SKM-1 treated with dmso at 0.1 percent for 144 hours (cell line): ENCODE measurements around the gene BOLA1.
A peak's percentile ranks its signal among the peaks of the same experiment; 100 is the strongest.
"Not testable (repeated sequence)": the region's sequence is repeated elsewhere in the genome, so short reads cannot be mapped to it uniquely, and the experiment has no call there.

Experiments used
- DNase-seq: peaks from one replicate; lab custom pipeline; 2025; ENCODE audit not compliant: unreplicated experiment; lab: John Stamatoyannopoulos, UW

The BOLA1 gene

DNA sequence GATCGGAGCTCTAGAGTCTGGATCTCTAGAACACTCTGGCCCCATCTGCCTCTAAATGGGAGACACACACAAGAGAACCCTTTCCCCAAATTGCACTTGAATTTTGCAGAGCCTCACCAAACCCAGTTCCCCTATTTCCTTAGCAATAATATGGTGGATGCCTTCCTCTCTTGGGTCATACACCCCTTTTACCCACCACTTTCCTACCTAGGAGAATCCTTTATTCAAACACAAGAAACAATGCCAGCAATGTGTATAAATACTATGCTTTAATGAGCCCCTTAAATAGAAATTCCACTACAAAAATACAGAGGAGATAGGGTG is 29.0 kb downstream of the BOLA1 start:
- DNase-seq = no peak

DNA sequence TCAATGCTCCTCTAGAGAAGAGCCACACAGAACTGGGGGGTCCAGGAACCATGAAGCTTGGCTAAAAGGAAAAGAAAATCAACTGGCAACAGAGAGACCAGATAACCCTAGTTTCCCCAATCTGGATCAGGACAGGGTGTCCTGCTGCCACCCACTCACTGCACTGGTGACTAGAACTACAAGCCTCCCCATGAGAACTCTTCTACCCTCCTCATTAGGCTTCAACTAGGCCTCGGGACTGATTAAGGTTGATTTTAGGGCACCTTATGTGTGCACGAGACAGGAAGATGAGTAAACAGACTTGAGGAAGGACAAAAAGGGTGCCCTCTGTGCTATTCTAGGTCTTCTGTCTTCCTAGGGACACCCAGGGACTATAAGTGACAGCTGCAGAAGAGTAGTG is 30.5 kb downstream of the BOLA1 start:
- no peak for DNase-seq

DNA sequence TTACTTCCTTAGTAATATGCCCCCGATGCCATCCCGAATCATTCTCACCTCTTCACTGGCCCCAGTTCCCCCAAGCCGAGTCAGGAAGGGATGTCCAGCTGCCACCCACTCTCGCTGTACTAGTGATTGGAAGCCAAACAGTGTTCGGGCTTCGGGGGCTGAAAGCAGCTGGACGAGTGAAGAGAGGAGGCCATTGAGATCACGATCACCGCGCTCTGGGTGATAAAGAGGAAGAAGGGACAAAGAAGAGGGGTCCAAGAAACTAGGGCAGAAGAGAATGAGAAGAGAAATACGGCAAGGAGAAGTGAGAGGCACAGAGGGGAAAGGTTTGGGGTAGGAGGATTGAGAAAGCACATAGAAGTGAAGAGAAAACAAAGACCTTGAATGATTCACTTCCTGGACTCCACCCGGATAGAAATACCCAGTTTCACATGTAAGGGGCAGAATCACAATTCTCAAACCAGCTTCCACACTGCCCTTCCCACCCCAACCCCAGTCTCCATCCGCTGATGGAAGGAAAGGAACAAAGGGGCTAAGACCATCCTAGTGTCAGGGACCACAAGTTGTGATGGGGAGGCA is 31.9 kb downstream of the BOLA1 start:
- DNase-seq = peak; percentile 21

DNA sequence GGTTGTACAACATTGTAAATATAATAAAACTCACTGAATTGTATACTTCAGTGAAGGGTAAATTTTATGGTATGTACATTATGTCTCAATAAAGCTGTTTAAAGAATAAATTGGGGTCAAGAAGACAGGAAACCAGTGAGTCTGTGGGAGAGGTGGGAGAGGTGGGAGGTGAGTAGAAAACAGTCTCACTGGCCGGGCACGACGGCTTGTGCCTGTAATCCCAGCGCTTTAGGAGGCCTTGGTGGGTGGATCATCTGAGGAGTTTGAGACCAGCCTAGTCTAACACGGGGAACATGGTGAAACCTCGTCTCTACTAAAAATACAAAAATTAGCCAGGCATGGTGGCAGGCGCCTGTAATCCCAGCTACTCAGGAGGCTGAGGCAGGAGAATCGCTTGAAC is 33.1 kb downstream of the BOLA1 start:
- DNase-seq = no peak

DNA sequence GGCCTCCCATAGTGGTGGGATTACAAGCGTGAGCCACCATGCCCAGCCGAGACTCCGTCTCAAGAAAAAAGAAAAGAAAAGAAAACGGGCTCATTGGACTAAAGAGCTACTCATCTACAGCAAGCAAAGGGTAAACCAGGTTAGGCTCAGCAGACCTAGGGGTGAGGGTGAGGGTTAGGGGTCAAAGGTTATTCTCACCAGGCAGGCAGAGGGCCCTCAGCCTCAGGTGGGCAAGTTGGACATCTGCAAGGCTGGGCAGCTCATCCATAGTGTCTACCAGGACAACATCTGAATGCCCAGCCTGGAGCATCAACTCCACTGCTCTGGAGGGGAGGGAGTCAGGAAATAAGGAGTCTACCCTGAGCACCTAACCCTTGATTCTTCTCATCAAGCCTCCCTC is 33.8 kb downstream of the BOLA1 start:
- no peak for DNase-seq

DNA sequence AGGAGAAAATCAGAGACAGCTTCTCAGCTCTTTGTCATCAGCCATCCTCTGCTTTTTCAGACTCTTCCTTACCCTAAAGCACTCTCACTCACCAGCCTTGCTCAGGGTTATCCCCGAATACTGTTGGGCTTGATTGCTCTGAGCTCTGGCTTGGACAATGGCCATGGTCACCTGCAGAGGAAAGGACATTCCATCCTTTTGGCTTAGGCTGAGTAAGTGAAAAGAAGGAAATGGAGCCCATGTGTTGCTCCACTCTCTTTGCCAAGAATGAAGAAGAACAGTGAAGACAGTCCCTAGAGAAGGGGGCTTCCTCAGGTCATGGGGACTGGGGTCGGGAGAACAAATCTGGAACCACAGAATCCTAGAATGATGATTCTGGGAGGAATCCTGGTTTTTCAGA is 35.0 kb downstream of the BOLA1 start:
- DNase-seq = no peak

DNA sequence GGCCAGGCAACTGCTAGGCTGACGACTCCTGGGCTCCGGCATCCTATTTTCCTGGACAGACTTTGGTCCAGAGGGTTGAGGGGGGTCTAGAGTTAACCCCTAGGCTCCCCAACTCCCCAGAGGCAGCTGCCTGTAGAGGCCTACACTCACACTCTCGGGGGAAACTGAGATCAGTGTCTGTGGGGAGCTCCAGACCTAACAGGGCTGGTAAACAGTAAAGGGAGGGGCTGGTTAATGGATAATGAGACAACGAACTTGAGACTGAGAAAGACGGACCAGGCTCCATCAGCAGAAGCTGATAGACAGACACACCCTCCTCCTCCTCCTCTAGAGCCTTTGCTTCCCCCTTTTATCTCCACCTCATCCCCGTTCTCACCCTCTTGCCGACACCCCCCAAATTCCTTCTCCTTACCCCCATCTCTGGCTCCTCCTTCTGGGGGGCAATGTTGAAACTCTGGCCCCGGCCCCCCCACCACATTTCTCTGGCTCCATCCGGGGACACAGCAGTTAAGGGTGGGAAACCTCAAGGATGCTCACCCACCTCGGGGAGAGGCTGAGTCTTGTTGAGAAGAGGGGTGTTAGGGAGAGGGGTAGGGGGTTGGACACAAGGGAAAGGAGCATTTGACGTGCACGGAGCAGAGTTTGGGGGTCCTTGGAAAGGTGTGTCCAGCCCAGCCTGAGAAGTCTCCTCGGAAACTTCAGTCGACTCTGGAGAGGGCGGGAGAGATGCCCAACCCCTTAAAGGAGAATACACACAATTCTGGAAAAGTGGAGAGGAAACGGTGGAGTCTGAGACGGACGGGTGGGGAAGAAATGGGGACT is 37.0 kb downstream of the BOLA1 start, which contains the start of gene MTMR11:
MTMR11 (minus strand) TSS at position 710 of the 822 bp plus-strand sequence; CDS start at position 478, 232 bp downstream.
- no peak for DNase-seq

DNA sequence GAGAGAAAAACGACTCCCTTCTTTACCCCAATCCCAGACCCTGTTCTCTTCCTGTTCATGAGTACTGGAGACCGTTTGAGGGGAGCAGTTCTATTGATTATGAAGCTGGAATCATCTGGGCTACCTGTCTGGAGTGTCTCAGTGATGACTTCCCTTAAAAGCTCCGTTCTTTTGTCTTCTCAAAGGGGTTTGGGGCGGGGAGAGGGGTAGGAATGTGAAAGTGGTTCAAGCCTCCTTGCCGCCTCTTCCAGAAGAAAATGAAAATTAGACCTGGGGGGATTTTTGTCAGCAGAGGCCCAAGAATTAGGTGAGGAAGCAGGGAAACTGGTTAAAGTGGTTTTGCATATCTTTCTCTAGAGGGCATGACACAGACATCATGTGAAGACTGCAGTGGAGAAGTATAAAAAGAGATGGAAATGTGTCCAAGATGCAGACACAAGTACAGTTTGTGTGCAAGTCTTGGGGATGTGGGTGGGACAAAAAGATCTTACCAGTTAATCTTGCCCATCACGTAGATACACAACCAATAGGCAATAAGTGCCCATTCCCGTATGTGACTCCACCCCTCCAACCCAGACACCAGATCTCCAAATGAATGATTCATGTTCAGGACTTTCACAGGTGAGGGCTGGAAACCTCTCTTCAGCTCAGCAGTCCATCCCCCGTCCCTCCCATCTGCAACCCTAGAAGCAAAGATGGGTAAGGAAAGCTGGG is 37.8 kb downstream of the BOLA1 start:
- DNase-seq = no peak

DNA sequence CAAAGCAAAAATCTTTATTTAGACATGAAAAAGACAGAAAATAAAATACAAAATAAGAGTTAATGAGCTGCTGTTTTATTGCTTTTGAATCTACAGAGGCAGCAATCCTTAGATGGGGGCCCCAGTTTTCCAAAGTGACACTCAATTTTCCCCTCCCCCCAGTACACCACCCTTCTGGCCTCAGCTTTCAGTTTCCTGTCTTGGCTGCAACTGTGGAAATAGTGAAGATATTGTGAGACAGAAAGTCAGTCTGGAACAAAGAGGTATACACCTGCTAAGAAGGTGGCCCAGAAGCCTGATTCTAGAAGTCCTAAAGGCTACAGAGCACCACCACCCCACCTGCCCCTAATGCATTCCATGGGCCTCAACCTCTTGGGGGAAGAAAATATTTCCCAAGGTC is 38.4 kb downstream of the BOLA1 start:
- DNase-seq = no peak

DNA sequence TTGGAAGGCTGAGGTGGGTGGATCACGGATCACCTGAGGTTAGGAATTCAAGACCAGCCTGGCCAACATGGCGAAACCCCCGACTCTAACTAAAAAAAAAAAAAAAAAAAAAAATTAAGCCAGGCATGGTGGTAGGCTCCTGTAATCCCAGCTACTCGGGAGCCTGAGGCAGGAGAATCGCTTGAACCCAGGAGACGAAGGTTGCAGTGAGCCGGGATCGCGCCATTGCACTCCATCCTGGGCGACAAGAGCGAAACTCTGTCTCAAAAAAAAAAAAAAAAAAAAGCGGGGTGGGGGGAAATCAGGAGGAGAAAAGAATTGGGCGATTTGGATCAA is 39.3 kb downstream of the BOLA1 start:
- not testable (repeated sequence) for DNase-seq

DNA sequence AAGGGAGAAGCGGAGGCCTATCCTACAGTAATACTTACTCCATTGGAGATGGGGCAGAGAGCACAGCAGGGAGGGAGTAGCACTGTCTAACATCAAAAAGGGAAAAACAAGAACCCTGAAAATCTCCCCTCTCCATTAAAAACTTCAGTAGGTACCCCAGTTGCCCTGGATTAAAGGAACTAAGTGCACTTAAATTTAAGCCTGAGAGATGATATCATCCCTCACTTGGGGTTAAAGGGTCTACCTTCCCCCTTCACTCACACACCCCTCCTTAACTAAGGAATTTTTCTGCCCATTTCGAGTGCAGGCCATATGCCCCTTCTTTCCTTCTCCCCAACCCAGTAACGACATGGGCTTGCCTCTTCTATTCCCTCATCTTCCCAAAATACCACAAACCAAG is 41.1 kb downstream of the BOLA1 start:
- DNase-seq = no peak

DNA sequence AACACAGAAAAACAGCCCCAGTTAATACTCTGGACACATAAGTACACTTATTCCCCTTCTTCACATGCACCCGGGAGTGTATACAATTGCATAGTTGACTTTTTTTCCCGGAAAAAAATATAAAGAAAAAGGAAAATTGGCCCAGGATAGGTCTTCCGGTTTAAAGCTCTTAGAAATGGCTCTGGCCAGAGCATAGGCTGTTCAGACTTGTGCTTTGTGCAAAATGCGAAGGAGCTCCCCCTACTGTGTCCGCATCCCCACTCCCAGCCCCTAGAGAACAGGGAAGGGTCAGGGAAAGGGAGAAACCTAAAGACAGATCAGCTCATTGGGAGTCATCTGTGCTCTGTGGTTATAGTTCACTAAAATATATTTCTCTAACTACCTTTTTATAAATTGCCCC is 42.8 kb downstream of the BOLA1 start:
- DNase-seq = no peak

DNA sequence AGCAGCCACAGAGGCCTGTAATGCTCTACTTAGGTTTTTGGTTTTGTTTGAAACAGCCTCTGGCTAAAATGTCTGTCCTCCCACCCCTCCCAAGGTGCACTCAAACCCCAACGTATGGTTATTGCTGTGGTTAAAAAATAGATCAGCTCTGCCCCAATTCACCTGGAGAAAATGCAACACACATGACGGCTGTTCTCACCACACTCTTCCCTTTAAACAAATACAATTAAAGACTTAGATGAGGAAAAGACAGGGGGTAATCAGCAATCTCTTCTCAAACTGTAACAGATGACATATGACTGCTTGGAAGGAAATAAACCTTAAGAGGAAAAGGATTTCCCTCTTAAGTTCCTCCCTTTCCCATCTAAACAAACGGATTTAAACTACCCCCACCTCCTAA is 43.5 kb downstream of the BOLA1 start:
- DNase-seq = no peak

DNA sequence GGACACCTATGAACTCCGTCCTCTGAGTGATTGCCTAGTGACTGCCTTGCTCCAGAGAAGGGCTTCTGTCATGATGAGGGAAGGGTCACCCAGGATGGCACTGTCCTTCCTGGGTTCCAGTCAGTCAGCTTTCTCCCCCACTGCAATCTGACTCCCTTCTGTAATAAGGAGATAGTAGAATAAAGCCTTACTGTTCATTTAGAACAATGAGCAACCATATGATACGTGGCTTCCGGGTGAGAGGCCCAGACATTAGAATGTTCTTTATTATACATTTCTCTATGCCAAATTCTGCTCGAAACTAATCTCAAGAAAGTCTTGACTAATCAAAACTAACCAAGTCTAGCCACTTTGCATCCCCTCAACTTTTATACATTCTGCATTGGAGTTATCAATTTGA is 45.8 kb downstream of the BOLA1 start:
- no peak for DNase-seq

DNA sequence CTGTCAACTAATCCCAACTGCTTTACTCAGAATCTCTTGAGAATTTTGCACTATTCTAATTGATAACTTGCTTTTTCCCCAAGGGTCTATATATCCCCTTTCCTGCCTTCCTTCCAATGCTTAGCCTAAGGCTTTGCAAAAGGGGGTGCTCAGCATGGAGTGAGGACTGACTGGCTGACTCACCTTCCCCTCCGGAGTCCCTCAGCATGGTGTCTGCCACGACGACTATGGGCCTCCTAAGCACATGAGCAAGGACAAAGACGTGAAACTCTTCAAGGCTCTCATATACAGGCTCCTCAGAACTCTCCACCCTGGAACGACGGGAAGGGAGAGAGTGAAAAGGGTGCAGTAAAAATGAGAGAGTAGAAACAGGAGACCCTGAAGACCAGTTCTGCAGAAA is 50.5 kb downstream of the BOLA1 start:
- DNase-seq = no peak
